Right forelimb (tissue), 1 donor: ENCODE results near the gene EIF2B2.
A peak's percentile ranks its signal among the peaks of the same experiment; 100 is the strongest.
"Not testable (repeated sequence)": the region's sequence is repeated elsewhere in the genome, so short reads cannot be mapped to it uniquely, and the experiment has no call there.

ENCODE experiments used
- DNase-seq: peaks from one replicate; pipeline ENCODE4 v3.0.0-alpha.2; 2018

EIF2B2 gene

DNA sequence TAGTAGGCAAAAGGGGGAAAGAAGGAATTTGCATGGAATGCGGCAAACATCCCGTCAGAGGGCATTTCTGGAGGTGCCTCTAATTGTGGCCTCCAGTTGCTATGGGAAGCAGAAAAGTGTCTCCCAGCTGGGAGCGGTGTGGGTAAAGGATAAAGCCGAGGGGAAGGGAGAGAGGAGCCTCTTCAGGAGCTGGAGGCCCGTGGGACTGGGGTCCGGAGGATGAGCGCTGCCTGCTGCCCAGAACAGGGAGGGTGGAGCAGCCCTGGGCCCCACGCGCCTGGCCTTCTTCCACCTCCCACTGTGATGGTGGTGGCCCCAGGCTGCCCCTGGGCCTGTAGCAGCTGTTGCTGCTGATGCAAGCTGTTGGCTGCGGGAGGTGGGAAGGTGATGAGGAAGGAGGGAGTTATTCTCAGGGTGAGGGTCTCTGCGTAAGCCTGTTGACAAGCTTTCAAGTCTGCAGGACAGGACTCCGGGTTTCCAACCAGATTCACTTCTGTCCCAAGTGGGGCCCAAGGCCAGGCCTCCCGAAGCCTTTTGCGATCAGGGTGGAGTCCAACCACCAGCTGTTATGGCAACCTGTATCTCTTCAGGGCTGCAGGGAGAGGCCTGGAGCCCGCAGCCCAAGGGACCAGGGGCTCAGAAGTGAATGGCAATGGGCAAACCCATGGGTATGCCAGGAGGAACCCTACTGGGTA lies 28.2 kb upstream of the EIF2B2 start:
- DNase-seq = no peak

DNA sequence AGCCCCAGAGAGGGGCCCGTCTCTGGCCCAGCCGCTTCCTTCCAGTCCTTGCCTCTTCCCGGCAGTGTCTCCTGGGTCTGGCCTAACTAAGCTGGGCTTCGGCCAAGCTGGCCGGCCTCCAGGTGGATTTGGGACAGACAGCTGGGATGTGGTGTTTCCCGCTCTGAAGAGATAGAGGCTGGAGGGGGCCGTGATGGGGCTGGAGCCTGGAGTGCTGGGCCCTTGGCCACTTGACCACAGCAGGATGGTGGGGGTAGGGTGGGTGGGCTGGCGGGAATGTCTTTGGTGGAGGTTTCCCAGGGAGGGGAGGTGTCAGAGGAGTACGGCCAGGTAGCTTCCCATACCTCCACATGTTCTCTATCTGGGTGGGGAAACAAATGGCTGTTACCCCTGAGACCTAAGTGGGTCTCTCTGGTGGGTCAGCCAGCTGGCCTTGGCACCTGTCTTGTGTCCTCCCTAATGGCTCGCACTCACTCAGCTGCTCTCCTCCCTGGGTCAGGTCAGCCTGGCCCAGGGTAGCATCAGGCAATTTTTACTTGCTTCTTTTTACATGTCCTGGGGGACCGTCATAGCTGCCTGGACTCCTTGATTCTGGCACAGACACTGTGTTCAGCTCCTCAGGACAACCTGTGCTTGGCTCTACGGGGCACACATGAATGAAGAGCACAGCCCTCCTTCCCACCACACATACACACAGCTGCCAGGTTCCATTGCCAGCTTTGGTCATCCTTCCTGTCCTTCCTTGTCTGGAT lies 27.5 kb upstream of the EIF2B2 start:
- DNase-seq = peak; percentile 88

GRCh38 chr14:74976264-74977113 lies 26.2 kb upstream of the EIF2B2 start:
- DNase-seq = no peak

GRCh38 chr14:74977164-74977900 lies 25.4 kb upstream of the EIF2B2 start:
- no peak for DNase-seq

- no peak for DNase-seq
Observed at GRCh38 chr14:74977901-74978385, 24.8 kb upstream of the EIF2B2 start.

DNA sequence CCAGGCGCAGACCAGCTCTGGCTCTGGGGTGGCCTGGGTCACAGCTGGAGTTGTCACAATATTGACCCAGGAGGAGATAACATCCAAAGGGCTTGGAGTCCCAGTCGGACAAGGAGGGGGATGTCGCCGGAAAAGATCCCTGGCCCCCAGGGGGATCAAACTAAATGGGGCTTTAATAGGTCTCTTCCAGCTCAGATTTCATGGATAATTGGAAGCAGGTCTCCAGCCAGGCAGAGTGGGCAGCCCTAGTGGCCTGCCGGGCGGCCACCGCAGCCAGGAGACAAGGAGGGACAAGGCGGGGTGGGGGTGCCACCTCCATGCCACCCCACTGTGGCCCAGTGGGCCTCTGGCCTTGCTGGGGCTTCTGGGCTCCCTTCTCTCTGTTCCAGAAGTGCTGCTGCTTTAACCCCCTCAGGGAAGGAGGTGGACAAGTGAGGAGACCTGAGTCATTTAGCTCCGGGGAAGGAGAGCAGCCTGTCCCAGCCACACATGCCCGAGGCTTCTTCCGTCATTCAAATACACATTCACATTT lies 24.2 kb upstream of the EIF2B2 start:
- no peak for DNase-seq

DNA sequence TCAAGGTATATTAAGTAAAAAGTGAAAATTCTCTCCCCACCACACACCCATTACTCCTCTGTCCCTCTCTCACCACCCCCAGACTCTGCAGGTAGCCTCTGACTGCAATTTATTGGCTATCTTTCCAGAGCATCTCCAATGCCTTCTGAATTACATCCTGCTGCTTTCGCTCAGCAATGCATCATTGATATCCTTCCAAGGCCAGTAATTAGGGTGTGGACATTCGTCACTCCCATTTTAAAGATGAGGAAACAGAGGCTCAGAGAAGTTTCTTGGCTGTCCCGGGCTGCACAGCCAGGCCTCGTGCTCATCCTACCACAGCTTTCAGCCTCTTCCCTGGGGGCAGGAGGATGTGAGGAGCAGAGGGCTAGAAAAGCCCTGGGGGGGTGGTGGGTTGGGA lies 23.7 kb upstream of the EIF2B2 start:
- DNase-seq = no peak

- peak; percentile 79 for DNase-seq
Observed at GRCh38 chr14:74979442-74980397, 23.0 kb upstream of the EIF2B2 start.

DNA sequence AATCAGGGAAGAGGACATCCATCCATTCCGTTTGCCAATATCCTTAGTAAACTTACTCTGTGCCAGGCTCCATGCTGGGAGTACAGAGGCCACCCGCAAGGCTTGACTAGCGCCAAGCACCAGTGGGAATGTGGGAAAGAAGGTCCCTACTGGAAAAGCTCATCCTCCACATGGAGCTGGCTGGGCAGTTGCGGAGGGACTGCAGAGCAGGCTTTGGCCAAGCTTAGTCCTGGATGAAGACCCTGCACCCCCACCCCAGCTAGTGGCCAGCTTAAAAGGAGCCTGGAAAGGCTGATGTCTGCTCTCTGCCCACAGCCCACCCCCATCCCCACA lies 22.4 kb upstream of the EIF2B2 start:
- DNase-seq = no peak

DNA sequence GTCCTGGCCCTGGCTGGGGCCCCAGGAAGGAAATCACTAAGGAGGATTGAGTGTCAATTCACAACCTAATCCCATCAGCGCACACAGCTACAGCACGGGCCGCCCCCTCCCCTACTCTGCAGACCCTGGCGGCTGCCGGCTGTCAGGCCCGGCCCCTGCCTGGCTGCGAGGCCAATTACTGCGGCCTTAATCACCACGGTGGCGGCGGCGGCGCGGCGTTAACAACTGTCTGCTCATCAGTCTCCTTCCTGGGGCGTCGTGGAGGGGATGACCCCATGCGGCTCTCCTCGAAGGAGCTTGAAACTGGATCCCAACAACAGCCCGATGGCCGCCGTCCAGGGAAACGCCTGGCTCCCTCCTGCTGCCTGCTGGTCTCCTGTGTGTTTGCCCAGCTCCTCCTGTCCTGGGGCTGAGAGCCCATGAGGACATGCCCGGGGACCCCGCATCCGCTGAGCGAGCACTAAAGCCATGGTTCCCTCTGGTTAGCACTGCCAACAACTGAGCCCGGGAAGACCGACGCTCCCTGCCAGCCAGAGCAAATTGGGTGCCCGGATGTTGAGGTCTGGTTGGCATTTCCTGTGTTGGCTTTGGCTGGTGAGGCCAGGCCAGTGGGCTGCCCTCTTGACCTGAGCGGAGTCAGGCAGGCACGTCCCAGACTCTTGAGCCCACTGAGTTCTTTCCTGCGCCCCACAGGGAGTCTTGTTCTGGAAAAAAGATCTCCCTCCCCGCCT lies 21.8 kb upstream of the EIF2B2 start:
- DNase-seq = peak; percentile 77

DNA sequence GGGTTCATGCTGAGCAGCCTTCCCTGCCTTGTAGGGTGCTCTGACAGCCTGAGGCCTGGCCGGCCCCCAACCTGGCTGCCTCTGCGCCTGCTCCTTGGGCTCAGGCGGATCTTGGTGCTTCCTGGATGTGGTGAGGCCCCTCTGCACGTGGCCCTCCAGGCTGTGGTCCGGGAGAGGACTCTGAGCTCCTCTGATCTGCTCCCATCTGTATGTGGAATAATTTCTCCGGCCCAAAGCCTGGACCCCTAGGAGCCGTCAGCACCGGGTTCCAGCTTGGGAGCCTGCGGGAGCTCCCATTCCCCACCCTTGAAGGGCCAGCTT lies 21.3 kb upstream of the EIF2B2 start:
- DNase-seq = no peak

GRCh38 chr14:74981833-74982232 lies 20.9 kb upstream of the EIF2B2 start:
- DNase-seq = no peak

DNA sequence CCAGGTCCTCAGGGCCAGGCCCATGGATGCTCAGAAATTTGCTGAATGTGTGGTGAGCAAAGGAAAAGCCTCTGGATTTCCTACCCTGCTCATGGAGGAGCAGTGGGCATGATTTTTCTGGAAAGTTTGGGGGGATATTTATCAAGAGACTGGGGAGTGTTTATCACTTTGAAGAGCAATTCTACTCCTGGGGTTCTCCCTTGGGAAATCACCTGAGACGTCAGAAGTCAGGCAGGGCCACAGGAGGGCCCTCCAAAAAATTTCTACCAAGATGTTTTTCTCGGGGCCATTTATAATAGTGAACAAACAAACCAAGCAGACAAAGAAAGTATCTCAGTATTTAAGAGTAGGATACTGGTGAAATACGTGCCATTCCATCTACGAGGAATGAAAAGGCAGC lies 20.1 kb upstream of the EIF2B2 start:
- no peak for DNase-seq

GRCh38 chr14:74983343-74983742 lies 19.4 kb upstream of the EIF2B2 start:
- DNase-seq = no peak

DNA sequence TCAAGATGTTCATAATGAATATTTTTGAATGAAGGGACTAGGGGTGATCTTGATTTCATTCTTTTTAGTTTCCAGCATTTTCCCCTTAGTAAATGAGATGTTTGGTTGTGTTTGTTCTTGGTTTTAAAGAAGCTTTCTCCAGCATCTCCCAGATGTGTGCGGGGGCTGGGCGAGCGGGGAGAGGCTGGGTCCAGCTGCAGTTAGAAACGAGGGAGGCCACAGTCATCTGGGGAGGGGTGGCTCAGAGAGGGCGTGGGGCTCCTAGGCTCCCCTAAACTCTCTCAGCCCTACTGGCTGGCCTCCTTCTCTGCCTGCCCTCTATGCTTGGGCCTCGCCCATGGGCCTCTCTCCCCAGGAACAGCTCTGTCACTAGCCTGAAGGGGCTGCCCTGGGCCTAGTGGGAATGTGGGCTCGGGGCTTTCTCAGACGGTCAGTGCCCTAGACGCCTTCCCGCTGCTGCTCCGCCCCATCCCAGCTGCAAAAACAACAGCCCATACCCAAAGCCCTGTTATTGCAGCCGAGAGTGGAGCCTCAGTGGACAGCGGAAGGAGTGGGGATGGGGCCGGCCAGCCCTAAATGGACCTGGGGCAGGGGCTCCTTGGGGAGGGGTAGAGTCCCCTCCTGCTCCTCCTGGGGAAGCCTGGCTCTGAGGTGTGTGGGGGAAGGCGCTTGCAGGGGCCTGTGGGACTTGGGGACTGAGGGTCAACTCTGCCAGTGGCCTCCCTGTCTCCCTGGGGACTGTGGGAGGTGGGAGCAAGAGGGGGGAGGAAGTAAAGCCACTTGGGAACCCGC lies 18.3 kb upstream of the EIF2B2 start:
- DNase-seq = no peak

GRCh38 chr14:74985028-74985310 lies 17.8 kb upstream of the EIF2B2 start:
- DNase-seq = no peak

DNA sequence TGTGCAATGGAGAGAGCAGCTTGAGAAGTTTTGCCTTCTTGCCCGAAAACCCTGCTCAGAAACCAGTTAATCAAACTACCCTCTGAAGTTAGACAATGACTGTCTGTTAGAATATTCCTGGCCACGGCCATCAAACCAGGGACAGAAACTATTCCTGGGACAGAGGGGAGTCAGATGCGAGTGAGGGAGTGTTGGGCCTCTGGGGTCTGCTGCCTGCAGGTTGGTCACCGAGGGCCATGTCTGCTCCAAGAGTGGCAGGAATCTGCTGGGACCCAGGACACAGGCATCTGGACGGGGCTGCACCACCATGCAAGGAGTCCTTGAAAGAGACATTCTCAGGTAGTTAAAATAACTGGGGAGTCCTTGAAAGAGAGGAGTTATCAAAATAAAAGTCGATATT lies 16.9 kb upstream of the EIF2B2 start:
- no peak for DNase-seq

- DNase-seq = no peak
Observed at GRCh38 chr14:74988131-74988530, 14.6 kb upstream of the EIF2B2 start.

DNA sequence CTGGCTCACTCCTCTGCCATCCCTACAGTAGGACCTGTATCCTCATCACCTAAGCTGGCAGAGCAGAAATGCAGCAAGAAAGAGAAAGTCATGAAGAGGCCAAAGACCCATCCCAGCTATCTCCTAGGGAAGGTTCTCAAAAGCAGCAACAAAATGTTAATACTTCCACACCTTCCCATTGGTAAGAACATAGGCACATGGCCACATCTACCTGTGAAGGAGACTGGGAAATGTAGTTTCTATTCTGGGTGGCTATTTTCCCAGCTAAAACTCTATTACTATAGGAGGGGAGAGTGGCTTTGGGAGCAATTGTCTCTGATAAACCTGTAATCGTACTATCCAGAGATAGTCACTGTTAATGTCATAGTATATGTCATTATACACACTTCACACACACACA lies 13.7 kb upstream of the EIF2B2 start:
- DNase-seq = no peak

- DNase-seq = not testable (repeated sequence)
Observed at GRCh38 chr14:74994182-74994581, 8.5 kb upstream of the EIF2B2 start.
